HEK293 (cell line): Measurements from ENCODE around the gene SERTAD3.

ENCODE experiments used
- MEIS1 ChIP-seq: sonication (generic); formaldehyde crosslinking; IDR thresholded peaks from 2 replicates; pipeline ENCODE4 v1.8.1; 2022; ENCODE audit warnings: missing genetic modification reagents, mild to moderate bottlenecking, borderline replicate concordance
- OVOL3 ChIP-seq: fragments of 450-650 bp; formaldehyde crosslinking; IDR thresholded peaks from 2 replicates; pipeline ENCODE4 v1.5.1; 2016; ENCODE audit warnings: missing biosample characterization, missing genetic modification characterization
- RBAK ChIP-seq: fragments of 450-650 bp; formaldehyde crosslinking; IDR thresholded peaks from 2 replicates; pipeline ENCODE4 v1.5.1; 2016; ENCODE audit warnings: missing biosample characterization, missing genetic modification characterization
- REPIN1 ChIP-seq: fragments of 450-650 bp; formaldehyde crosslinking; IDR thresholded peaks from 2 replicates; pipeline ENCODE4 v1.5.1; 2017; ENCODE audit warnings: missing biosample characterization, missing genetic modification characterization, low read depth
- SALL2 ChIP-seq: fragments of 450-650 bp; formaldehyde crosslinking; IDR thresholded peaks from 2 replicates; pipeline ENCODE4 v1.5.0; 2017; ENCODE audit warnings: missing biosample characterization, mild to moderate bottlenecking, missing genetic modification characterization, borderline replicate concordance
- SCRT2 ChIP-seq: fragments of 450-650 bp; formaldehyde crosslinking; IDR thresholded peaks from 2 replicates; pipeline ENCODE4 v1.5.1; 2016; ENCODE audit warnings: missing biosample characterization, missing genetic modification characterization
- ZBTB17 ChIP-seq: fragments of 450-650 bp; formaldehyde crosslinking; IDR thresholded peaks from 2 replicates; pipeline ENCODE4 v1.5.1; 2016; ENCODE audit warnings: missing biosample characterization, missing genetic modification characterization
- ZBTB48 ChIP-seq: fragments of 450-650 bp; formaldehyde crosslinking; IDR thresholded peaks from 2 replicates; pipeline ENCODE4 v1.5.1; 2016; ENCODE audit warnings: missing biosample characterization, missing genetic modification characterization
- ZBTB7A ChIP-seq: fragments of 450-650 bp; formaldehyde crosslinking; IDR thresholded peaks from 2 replicates; pipeline ENCODE4 v1.5.1; 2016; ENCODE audit warnings: low read depth, missing biosample characterization, missing genetic modification characterization
- ZBTB8A ChIP-seq: fragments of 450-650 bp; formaldehyde crosslinking; IDR thresholded peaks from 2 replicates; pipeline ENCODE4 v1.5.1; 2016; ENCODE audit warnings: missing biosample characterization, missing genetic modification characterization
- ZNF114 ChIP-seq: fragments of 450-650 bp; formaldehyde crosslinking; IDR thresholded peaks from 2 replicates; pipeline ENCODE4 v1.5.0; 2017; ENCODE audit warnings: missing biosample characterization, missing genetic modification characterization
- ZNF184 ChIP-seq: fragments of 450-650 bp; IDR thresholded peaks from 2 replicates; pipeline ENCODE4 v1.5.1; 2018; ENCODE audit warnings: missing biosample characterization, mild to moderate bottlenecking, missing genetic modification characterization
- ZNF211 ChIP-seq: fragments of 450-650 bp; formaldehyde crosslinking; IDR thresholded peaks from 2 replicates; pipeline ENCODE4 v1.5.1; 2016; ENCODE audit warnings: low read depth, missing biosample characterization, missing genetic modification characterization
- ZNF302 ChIP-seq: fragments of 450-650 bp; formaldehyde crosslinking; IDR thresholded peaks from 2 replicates; pipeline ENCODE4 v1.5.1; 2016; ENCODE audit warnings: missing biosample characterization, missing genetic modification characterization, low read depth
- ZNF324 ChIP-seq: fragments of 450-650 bp; formaldehyde crosslinking; IDR thresholded peaks from 2 replicates; pipeline ENCODE4 v1.5.1; 2016; ENCODE audit warnings: missing biosample characterization, missing genetic modification characterization
- ZNF423 ChIP-seq: fragments of 450-650 bp; formaldehyde crosslinking; IDR thresholded peaks from 2 replicates; pipeline ENCODE4 v1.5.1; 2016; ENCODE audit warnings: missing biosample characterization, missing genetic modification characterization
- ZNF514 ChIP-seq: fragments of 450-650 bp; formaldehyde crosslinking; IDR thresholded peaks from 2 replicates; pipeline ENCODE4 v1.5.1; 2016; ENCODE audit warnings: missing biosample characterization, missing genetic modification characterization
- ZNF555 ChIP-seq: fragments of 450-650 bp; formaldehyde crosslinking; conservative IDR thresholded peaks from 2 replicates; pipeline ENCODE4 v1.5.1; 2017; ENCODE audit warnings: missing biosample characterization, mild to moderate bottlenecking, missing genetic modification characterization, inconsistent platforms
- ZNF596 ChIP-seq: fragments of 450-650 bp; IDR thresholded peaks from 2 replicates; pipeline ENCODE4 v1.5.0; 2018; ENCODE audit warnings: missing biosample characterization, mild to moderate bottlenecking, missing genetic modification characterization, moderate library complexity
- ZNF660 ChIP-seq: fragments of 450-650 bp; IDR thresholded peaks from 2 replicates; pipeline ENCODE4 v1.5.1; 2018; ENCODE audit warnings: missing biosample characterization, mild to moderate bottlenecking, missing genetic modification characterization
- ZNF677 ChIP-seq: fragments of 450-650 bp; IDR thresholded peaks from 2 replicates; pipeline ENCODE4 v1.5.0; 2018; ENCODE audit warnings: missing biosample characterization, mild to moderate bottlenecking, missing genetic modification characterization, moderate library complexity
- TF ChIP-seq, protein P1 (sequence below): fragments of 450-650 bp; formaldehyde crosslinking; IDR thresholded peaks from 2 replicates; pipeline ENCODE4 v1.5.1; 2016; ENCODE audit warnings: missing biosample characterization, missing genetic modification characterization
- TF ChIP-seq, protein P2 (sequence below): fragments of 450-650 bp; formaldehyde crosslinking; conservative IDR thresholded peaks from 2 replicates; pipeline ENCODE4 v1.5.1; 2016; ENCODE audit warnings: low read depth, missing biosample characterization, missing genetic modification characterization
- TF ChIP-seq, protein P3 (sequence below): fragments of 450-650 bp; formaldehyde crosslinking; IDR thresholded peaks from 2 replicates; pipeline ENCODE4 v1.5.1; 2016; ENCODE audit warnings: missing biosample characterization, missing genetic modification characterization
- TF ChIP-seq, protein P4 (sequence below): fragments of 450-650 bp; formaldehyde crosslinking; IDR thresholded peaks from 2 replicates; pipeline ENCODE4 v1.5.1; 2016; ENCODE audit warnings: missing biosample characterization, missing genetic modification characterization, borderline replicate concordance

SERTAD3 gene

DNA sequence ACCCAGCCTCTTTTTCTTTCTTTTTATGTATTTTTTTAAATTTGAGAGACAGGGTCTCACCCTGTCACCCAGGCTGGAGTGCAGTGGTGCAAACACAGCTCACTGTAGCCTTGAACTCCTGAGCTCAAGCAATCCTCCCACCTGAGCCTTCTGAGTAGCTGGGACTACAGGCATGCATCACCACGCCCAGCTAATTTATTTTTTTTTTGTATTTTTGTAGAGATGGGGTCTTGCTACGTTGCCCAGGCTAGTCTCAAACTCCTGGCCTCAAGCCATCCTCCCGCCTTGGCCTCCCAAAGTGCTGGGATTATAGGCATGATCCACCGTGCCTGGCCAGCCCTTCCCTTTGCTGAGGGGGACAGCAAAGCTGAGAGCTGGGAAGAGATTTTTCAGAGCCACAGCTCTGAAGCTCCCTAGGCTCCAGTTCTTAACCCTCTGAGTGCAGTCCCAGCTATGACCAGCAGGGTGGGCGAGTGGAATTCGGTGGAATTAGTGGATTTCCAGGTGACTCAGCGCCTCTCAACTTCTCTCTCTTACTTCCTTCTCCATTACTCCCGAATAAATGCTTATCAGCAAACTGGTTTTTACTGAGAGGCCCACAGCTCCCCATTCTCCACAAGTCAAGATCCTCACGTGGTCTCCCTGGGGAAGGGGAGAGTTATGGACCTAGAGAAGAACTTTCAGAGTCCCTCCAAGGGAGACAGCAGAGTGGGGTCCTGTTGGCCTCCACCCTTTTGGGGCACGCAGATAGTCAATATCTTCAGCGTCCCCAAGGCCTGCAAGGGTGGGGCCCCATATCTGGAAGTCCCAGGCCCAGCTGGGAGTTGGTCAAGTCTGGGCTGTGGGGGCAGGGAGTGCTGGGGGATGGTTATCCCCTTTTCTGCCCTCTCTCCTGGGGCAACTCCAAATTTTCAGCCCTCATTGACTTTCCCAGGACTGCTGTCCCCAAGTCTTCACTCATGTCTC, 20.2 kb upstream of the SERTAD3 start (continued):
- TF ChIP-seq ZNF184 (tag by site-specific recombination) (no peak), ZNF423 (tag by site-specific recombination) (no peak; the same call in 1 of the 2 replicates), REPIN1 (peak; percentile 17; the same call in 1 of the 2 replicates), ZNF114 (tag by site-specific recombination) (no peak), ZBTB17 (tag by site-specific recombination) (peak; percentile 84), ZNF677 (tag by site-specific recombination) (peak; percentile 5; the same call in 1 of the 2 replicates), ZNF555 (tag by site-specific recombination) (no peak), ZNF211 (tag by site-specific recombination) (no peak), OVOL3 (no peak; the same call in 1 of the 2 replicates), ZBTB8A (peak; percentile 86), ZBTB48 (peak; percentile 24; the same call in 1 of the 2 replicates), ZNF302 (tag by site-specific recombination) (no peak), ZNF324 (tag by site-specific recombination) (peak; percentile 79), SALL2 (tag by site-specific recombination) (no peak), RBAK (tag by site-specific recombination) (no peak), ZBTB7A (tag by site-specific recombination) (no peak), ZNF596 (no peak; the same call in 1 of the 2 replicates), ZNF660 (tag by site-specific recombination) (peak; percentile 97), SCRT2 (tag by site-specific recombination) (no peak), ZNF514 (no peak), MEIS1 (CRISPR knock-in tag) (no peak)
- TF ChIP-seq, protein P1, sequence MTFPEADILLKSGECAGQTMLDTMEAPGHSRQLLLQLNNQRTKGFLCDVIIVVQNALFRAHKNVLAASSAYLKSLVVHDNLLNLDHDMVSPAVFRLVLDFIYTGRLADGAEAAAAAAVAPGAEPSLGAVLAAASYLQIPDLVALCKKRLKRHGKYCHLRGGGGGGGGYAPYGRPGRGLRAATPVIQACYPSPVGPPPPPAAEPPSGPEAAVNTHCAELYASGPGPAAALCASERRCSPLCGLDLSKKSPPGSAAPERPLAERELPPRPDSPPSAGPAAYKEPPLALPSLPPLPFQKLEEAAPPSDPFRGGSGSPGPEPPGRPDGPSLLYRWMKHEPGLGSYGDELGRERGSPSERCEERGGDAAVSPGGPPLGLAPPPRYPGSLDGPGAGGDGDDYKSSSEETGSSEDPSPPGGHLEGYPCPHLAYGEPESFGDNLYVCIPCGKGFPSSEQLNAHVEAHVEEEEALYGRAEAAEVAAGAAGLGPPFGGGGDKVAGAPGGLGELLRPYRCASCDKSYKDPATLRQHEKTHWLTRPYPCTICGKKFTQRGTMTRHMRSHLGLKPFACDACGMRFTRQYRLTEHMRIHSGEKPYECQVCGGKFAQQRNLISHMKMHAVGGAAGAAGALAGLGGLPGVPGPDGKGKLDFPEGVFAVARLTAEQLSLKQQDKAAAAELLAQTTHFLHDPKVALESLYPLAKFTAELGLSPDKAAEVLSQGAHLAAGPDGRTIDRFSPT (tag by site-specific recombination): 0 out of 2 replicates have a peak, but pooled peaks have one; percentile 10
- TF ChIP-seq, protein P2, sequence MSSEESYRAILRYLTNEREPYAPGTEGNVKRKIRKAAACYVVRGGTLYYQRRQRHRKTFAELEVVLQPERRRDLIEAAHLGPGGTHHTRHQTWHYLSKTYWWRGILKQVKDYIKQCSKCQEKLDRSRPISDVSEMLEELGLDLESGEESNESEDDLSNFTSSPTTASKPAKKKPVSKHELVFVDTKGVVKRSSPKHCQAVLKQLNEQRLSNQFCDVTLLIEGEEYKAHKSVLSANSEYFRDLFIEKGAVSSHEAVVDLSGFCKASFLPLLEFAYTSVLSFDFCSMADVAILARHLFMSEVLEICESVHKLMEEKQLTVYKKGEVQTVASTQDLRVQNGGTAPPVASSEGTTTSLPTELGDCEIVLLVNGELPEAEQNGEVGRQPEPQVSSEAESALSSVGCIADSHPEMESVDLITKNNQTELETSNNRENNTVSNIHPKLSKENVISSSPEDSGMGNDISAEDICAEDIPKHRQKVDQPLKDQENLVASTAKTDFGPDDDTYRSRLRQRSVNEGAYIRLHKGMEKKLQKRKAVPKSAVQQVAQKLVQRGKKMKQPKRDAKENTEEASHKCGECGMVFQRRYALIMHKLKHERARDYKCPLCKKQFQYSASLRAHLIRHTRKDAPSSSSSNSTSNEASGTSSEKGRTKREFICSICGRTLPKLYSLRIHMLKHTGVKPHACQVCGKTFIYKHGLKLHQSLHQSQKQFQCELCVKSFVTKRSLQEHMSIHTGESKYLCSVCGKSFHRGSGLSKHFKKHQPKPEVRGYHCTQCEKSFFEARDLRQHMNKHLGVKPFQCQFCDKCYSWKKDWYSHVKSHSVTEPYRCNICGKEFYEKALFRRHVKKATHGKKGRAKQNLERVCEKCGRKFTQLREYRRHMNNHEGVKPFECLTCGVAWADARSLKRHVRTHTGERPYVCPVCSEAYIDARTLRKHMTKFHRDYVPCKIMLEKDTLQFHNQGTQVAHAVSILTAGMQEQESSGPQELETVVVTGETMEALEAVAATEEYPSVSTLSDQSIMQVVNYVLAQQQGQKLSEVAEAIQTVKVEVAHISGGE (tag by site-specific recombination): no peak
- TF ChIP-seq, protein P3, sequence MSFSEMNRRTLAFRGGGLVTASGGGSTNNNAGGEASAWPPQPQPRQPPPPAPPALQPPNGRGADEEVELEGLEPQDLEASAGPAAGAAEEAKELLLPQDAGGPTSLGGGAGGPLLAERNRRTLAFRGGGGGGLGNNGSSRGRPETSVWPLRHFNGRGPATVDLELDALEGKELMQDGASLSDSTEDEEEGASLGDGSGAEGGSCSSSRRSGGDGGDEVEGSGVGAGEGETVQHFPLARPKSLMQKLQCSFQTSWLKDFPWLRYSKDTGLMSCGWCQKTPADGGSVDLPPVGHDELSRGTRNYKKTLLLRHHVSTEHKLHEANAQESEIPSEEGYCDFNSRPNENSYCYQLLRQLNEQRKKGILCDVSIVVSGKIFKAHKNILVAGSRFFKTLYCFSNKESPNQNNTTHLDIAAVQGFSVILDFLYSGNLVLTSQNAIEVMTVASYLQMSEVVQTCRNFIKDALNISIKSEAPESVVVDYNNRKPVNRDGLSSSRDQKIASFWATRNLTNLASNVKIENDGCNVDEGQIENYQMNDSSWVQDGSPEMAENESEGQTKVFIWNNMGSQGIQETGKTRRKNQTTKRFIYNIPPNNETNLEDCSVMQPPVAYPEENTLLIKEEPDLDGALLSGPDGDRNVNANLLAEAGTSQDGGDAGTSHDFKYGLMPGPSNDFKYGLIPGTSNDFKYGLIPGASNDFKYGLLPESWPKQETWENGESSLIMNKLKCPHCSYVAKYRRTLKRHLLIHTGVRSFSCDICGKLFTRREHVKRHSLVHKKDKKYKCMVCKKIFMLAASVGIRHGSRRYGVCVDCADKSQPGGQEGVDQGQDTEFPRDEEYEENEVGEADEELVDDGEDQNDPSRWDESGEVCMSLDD (tag by site-specific recombination): peak; percentile 40
- TF ChIP-seq, protein P4, sequence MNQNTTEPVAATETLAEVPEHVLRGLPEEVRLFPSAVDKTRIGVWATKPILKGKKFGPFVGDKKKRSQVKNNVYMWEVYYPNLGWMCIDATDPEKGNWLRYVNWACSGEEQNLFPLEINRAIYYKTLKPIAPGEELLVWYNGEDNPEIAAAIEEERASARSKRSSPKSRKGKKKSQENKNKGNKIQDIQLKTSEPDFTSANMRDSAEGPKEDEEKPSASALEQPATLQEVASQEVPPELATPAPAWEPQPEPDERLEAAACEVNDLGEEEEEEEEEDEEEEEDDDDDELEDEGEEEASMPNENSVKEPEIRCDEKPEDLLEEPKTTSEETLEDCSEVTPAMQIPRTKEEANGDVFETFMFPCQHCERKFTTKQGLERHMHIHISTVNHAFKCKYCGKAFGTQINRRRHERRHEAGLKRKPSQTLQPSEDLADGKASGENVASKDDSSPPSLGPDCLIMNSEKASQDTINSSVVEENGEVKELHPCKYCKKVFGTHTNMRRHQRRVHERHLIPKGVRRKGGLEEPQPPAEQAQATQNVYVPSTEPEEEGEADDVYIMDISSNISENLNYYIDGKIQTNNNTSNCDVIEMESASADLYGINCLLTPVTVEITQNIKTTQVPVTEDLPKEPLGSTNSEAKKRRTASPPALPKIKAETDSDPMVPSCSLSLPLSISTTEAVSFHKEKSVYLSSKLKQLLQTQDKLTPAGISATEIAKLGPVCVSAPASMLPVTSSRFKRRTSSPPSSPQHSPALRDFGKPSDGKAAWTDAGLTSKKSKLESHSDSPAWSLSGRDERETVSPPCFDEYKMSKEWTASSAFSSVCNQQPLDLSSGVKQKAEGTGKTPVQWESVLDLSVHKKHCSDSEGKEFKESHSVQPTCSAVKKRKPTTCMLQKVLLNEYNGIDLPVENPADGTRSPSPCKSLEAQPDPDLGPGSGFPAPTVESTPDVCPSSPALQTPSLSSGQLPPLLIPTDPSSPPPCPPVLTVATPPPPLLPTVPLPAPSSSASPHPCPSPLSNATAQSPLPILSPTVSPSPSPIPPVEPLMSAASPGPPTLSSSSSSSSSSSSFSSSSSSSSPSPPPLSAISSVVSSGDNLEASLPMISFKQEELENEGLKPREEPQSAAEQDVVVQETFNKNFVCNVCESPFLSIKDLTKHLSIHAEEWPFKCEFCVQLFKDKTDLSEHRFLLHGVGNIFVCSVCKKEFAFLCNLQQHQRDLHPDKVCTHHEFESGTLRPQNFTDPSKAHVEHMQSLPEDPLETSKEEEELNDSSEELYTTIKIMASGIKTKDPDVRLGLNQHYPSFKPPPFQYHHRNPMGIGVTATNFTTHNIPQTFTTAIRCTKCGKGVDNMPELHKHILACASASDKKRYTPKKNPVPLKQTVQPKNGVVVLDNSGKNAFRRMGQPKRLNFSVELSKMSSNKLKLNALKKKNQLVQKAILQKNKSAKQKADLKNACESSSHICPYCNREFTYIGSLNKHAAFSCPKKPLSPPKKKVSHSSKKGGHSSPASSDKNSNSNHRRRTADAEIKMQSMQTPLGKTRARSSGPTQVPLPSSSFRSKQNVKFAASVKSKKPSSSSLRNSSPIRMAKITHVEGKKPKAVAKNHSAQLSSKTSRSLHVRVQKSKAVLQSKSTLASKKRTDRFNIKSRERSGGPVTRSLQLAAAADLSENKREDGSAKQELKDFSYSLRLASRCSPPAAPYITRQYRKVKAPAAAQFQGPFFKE (tag by site-specific recombination): 0 out of 2 replicates have a peak, but pooled peaks have one; percentile 23
